Fibroblast of mammary gland (primary cell): Measurements from ENCODE around the gene TMEM217.

Experiments used
- DNase-seq: peaks from one replicate; pipeline ENCODE4 v3.0.0-alpha.2; 2010; ENCODE audit warnings: low read depth
- H3K4me3 ChIP-seq: 2 replicates; pipeline ENCODE4 v1.5.1; 2011; ENCODE audit warnings: low read depth, mild to moderate bottlenecking, low read length, moderate library complexity; ENCODE audit not compliant: control insufficient read depth
- TF ChIP-seq, protein P1 (sequence below): conservative IDR thresholded peaks from 2 replicates; pipeline ENCODE4 v1.5.1; 2011; ENCODE audit warnings: low read depth, low read length, inconsistent platforms; ENCODE audit not compliant: control insufficient read depth, insufficient read depth

Gene TMEM217

DNA sequence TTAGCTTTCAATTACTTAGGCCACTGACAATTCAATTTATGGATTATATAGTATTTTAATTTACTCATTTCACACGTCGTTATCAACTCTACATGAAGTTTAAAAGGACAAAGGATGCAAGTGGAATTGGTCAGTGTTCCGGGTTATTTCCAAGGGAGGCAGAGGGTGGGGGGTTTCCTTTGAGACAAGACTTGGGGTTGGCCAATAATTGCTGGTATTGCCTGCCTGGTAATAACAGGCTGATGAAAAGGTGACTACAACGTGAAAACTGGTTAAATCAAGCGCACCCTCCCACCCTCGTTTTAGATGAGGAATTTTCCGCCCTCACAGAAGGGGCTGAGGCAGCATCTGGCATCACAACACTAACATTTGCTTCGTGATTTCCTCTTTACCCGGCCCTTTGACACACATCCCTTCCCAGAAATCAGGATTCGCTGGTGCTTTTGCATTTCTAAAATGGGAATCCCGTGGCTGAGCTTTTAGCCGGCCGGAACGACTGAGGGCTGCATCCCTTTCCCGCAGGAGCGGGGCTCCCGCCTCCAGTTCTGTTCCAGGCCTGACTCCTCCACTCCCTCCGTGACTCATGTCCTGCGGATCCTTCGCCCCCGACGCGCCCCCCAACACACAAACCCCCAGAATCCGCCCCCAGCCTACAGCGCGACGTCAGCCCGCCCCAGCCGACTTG, 89.0 kb downstream of the TMEM217 start:
- no peak for DNase-seq
- TF ChIP-seq, protein P1, sequence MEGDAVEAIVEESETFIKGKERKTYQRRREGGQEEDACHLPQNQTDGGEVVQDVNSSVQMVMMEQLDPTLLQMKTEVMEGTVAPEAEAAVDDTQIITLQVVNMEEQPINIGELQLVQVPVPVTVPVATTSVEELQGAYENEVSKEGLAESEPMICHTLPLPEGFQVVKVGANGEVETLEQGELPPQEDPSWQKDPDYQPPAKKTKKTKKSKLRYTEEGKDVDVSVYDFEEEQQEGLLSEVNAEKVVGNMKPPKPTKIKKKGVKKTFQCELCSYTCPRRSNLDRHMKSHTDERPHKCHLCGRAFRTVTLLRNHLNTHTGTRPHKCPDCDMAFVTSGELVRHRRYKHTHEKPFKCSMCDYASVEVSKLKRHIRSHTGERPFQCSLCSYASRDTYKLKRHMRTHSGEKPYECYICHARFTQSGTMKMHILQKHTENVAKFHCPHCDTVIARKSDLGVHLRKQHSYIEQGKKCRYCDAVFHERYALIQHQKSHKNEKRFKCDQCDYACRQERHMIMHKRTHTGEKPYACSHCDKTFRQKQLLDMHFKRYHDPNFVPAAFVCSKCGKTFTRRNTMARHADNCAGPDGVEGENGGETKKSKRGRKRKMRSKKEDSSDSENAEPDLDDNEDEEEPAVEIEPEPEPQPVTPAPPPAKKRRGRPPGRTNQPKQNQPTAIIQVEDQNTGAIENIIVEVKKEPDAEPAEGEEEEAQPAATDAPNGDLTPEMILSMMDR, result no peak
- peak overlapping the region; percentile 48 for H3K4me3 ChIP-seq

DNA sequence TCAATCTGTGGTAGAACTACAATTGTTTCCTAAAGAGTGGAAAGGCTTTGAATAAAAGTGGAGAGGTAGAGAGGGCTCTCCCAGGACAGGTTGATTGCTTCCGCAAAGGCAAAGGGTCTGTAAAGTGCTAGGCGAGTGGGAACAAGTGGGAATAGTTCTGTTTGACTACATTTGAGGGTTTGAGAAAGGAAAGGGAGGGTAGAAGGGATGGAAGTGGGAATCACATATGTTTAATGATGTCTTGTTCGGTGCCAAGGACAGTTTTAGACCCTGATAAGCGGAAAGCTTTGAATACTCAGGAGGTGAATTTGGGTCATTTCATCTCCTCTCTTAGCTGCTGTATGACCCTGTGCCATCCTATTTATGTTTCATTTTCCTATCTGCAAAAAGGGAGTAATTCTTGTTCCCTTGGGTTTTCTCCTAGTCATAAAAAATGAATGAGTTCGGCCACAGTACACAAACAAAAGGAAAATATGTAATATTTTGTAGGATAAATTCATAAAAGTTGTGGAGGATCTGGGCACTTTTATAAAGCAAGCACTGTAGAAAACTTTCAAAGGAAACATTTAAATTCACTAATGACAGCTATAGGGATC, 89.7 kb downstream of the TMEM217 start:
- no peak for DNase-seq
- no peak overlapping the region for H3K4me3 ChIP-seq
- TF ChIP-seq, protein P1, result no peak

DNA sequence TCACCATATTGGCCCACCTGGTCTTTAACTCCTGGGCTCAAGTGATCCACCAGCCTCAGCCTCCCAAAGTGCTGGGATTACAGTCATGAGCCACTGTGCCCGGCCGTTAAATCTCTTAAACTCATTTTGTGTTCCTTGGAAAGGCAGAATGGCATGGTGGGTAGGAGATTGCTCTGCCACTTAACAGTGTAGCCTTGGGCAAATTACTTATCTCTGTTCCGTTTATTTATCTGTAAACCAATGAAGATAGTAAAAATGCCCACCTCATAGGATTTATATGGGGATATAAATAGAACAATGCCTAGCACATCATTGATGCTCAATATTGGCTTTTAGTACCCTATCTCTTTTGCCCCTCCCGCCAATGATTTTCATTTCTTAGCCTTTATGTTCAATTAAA, 95.2 kb downstream of the TMEM217 start:
- H3K4me3 ChIP-seq, result no peak overlapping the region
- DNase-seq, result no peak
- TF ChIP-seq, protein P1, result no peak
